HCT116 (cell line): Measurements from ENCODE around the gene ZDHHC18. TPM values are rescaled to one million over a fixed set of nuclear protein-coding genes. Genes with fewer than 3 reads are reported as not detected.
A peak's percentile ranks its signal among the peaks of the same experiment; 100 is the strongest.

ENCODE experiments used
- ATAC-seq: fragments of 200-7000 bp; cut with Tn5 transposase; 2 replicates; pipeline ENCODE4 v1.9.1; 2020; ENCODE audit warnings: mild to moderate bottlenecking, moderate library complexity
- BruUV-seq: library from RNA; stranded (reverse); fragments of 400-500 nt; replicated peaks from 2 replicates; lab custom pipeline; 2021; lab: Mats Ljungman, UMichigan
- CTCF ChIA-PET: fragments of 300-600 bp; sonication (Branson Sonifier 250); formaldehyde crosslinking; loops from one replicate; lab custom pipeline; 2021; ENCODE audit warnings: antibody characterized with exemption; lab: Charles Lee
- POLR2A ChIA-PET: fragments of 300-600, 350-600 bp; sonication (Branson Sonifier 250); formaldehyde crosslinking; loops from one replicate; lab custom pipeline; 2021; ENCODE audit warnings: antibody characterized with exemption; lab: Charles Lee
- RAD21 ChIA-PET, 2 experiments: fragments of 300-600 bp; sonication (Branson Sonifier 250); formaldehyde crosslinking; loops; one replicate each; lab custom pipeline; 2023; ENCODE audit warnings: low total read pairs in 2 of 2; ENCODE audit not compliant: uncharacterized antibody in 2 of 2, unreplicated experiment in 2 of 2, low non-redundant PET in 1 of 2; lab: Charles Lee
- DNase-seq: peaks from one replicate; pipeline ENCODE4 v3.0.0-alpha.2; 2010; ENCODE audit warnings: low read depth, low spot score
- H2AFZ ChIP-seq: fragments of 200-600 bp; shearing (Covaris generic), sonication (generic); 2 replicates; pipeline ENCODE4 v1.6.1; 2017; ENCODE audit warnings: low read depth, mixed run types, mixed read lengths, antibody characterized with exemption, low read length; ENCODE audit not compliant: poor library complexity, severe bottlenecking
- H3K27ac ChIP-seq: 2 replicates; pipeline ENCODE4 v1.5.1; 2012; ENCODE audit warnings: low read depth, low read length
- H3K27me3 ChIP-seq: fragments of 200-600 bp; sonication (generic); 2 replicates; pipeline ENCODE4 v1.6.1; 2016; ENCODE audit warnings: mixed run types, low read length, mixed read lengths; ENCODE audit not compliant: insufficient read depth
- H3K36me3 ChIP-seq, 2 experiments: fragments of 200-500 bp in 1 of 2; fragments of 200-600 bp in 1 of 2; sonication (Bioruptor generic) in 1 of 2; sonication (generic) in 1 of 2; 2 replicates each; pipeline versions ENCODE4 v1.5.1 to v1.6.1; 2014 to 2016; ENCODE audit warnings: low read length in 2 of 2, inconsistent platforms in 1 of 2, mixed read lengths in 1 of 2, mixed run types in 1 of 2; ENCODE audit not compliant: insufficient read depth in 2 of 2, control insufficient read depth in 1 of 2
- H3K4me1 ChIP-seq, 2 experiments: fragments of 200-600 bp in 1 of 2; sonication (generic) in 1 of 2; 2 replicates each; pipeline versions ENCODE4 v1.5.1 to v1.6.1; 2012 to 2017; ENCODE audit warnings: low read length in 2 of 2, inconsistent platforms in 1 of 2, mild to moderate bottlenecking in 1 of 2, mixed read lengths in 1 of 2, mixed run types in 1 of 2, moderate library complexity in 1 of 2; ENCODE audit not compliant: insufficient read depth in 2 of 2, control insufficient read depth in 1 of 2
- H3K4me2 ChIP-seq: fragments of 200-600 bp; sonication (generic); 2 replicates; pipeline ENCODE4 v1.6.1; 2017; ENCODE audit warnings: mixed run types, low read length, mixed read lengths
- H3K4me3 ChIP-seq, 2 experiments: fragments of 200-600 bp in 1 of 2; sonication (generic) in 1 of 2; replicated peaks in 1 of 2; 2 replicates each; pipeline ENCODE4 v1.5.1; 2011 to 2016; ENCODE audit warnings: low read length in 2 of 2, control low read depth in 1 of 2, low read depth in 1 of 2, mild to moderate bottlenecking in 1 of 2, mixed read lengths in 1 of 2, mixed run types in 1 of 2
- H3K79me2 ChIP-seq: fragments of 200-600 bp; sonication (generic); 2 replicates; pipeline ENCODE4 v1.6.1; 2017; ENCODE audit warnings: mild to moderate bottlenecking, mixed run types, low read length, moderate library complexity, mixed read lengths; ENCODE audit not compliant: insufficient read depth
- H3K9ac ChIP-seq: fragments of 200-600 bp; sonication (generic); 2 replicates; pipeline ENCODE4 v1.6.1; 2016; ENCODE audit warnings: low read length, mixed read lengths
- H3K9me2 ChIP-seq: fragments of 200-600 bp; sonication (generic), shearing (Covaris generic); 2 replicates; pipeline ENCODE4 v1.6.1; 2017; ENCODE audit warnings: mixed run types, mild to moderate bottlenecking, moderate library complexity; ENCODE audit not compliant: insufficient read depth
- H3K9me3 ChIP-seq, 2 experiments: fragments of 200-500 bp in 1 of 2; fragments of 200-600 bp in 1 of 2; sonication (Bioruptor generic) in 1 of 2; sonication (generic) in 1 of 2; 2 replicates each; pipeline ENCODE4 v1.6.1; 2014 to 2017; ENCODE audit warnings: low read length in 2 of 2, mixed read lengths in 2 of 2, inconsistent platforms in 1 of 2, low read depth in 1 of 2, mild to moderate bottlenecking in 1 of 2, mixed run types in 1 of 2, moderate library complexity in 1 of 2; ENCODE audit not compliant: control insufficient read depth in 1 of 2, insufficient read depth in 1 of 2
- H4K20me1 ChIP-seq: fragments of 200-600 bp; sonication (generic), shearing (Covaris generic); 2 replicates; pipeline ENCODE4 v1.6.1; 2017; ENCODE audit warnings: mixed run types, mild to moderate bottlenecking, moderate library complexity; ENCODE audit not compliant: insufficient read depth
- CBX3 ChIP-seq: IDR thresholded peaks from 2 replicates; pipeline ENCODE4 v1.6.1; 2012; ENCODE audit warnings: low read depth
- CEBPB ChIP-seq: IDR thresholded peaks from 2 replicates; pipeline ENCODE4 v1.6.1; 2012; ENCODE audit warnings: low read depth
- EGR1 ChIP-seq: IDR thresholded peaks from 2 replicates; pipeline ENCODE4 v1.6.1; 2012; ENCODE audit warnings: low read depth
- ELF1 ChIP-seq: IDR thresholded peaks from 2 replicates; pipeline ENCODE4 v1.6.1; 2012; ENCODE audit warnings: low read depth, borderline replicate concordance
- EZH2 ChIP-seq: fragments of 200-600 bp; sonication (generic); IDR thresholded peaks from 2 replicates; pipeline ENCODE4 v1.6.1; 2017; ENCODE audit warnings: antibody characterized with exemption, mixed run types
- EZH2phosphoT487 ChIP-seq: fragments of 200-600 bp; IDR thresholded peaks from 2 replicates; pipeline ENCODE4 v1.6.1; 2018; ENCODE audit warnings: antibody characterized with exemption, borderline replicate concordance
- FOSL1 ChIP-seq: IDR thresholded peaks from 2 replicates; pipeline ENCODE4 v1.6.1; 2012; ENCODE audit warnings: low read depth
- JUND ChIP-seq: IDR thresholded peaks from 2 replicates; pipeline ENCODE4 v1.6.1; 2012
- POLR2A ChIP-seq: IDR thresholded peaks from 2 replicates; pipeline ENCODE4 v1.7.0; 2011; ENCODE audit warnings: borderline replicate concordance; ENCODE audit not compliant: insufficient read depth, insufficient read length; ENCODE audit errors: extremely low read depth
- POLR2AphosphoS5 ChIP-seq: IDR thresholded peaks from 2 replicates; pipeline ENCODE4 v1.6.1; 2011; ENCODE audit warnings: mild to moderate bottlenecking, low read depth, low read length, moderate library complexity
- RAD21 ChIP-seq: IDR thresholded peaks from 2 replicates; pipeline ENCODE4 v1.6.1; 2012; ENCODE audit warnings: low read depth, mild to moderate bottlenecking
- SIN3A ChIP-seq: IDR thresholded peaks from 2 replicates; pipeline ENCODE4 v1.6.1; 2012; ENCODE audit warnings: low read depth
- SP1 ChIP-seq: IDR thresholded peaks from 2 replicates; pipeline ENCODE4 v1.6.1; 2012; ENCODE audit warnings: low read depth
- TCF7L2 ChIP-seq: IDR thresholded peaks from 2 replicates; pipeline ENCODE4 v1.7.0; 2011; ENCODE audit warnings: borderline replicate concordance, inconsistent platforms; ENCODE audit not compliant: insufficient read depth, insufficient read length; ENCODE audit errors: extremely low read depth
- YY1 ChIP-seq: IDR thresholded peaks from 2 replicates; pipeline ENCODE4 v1.6.1; 2011; ENCODE audit warnings: low read length, low read depth, moderate library complexity, mild to moderate bottlenecking; ENCODE audit not compliant: insufficient replicate concordance; ENCODE audit errors: extremely low read depth
- intact Hi-C: fragments of 100-400 bp; cut with micrococcal nuclease; formaldehyde crosslinking; loops from 2 replicates; pipeline ENCODE4 v1.10.0; 2022
- total RNA-seq: library from RNA; stranded (reverse); gene quantifications from one replicate; pipeline ENCODE4 v1.2.1, GENCODE V29; 2021; ENCODE audit not compliant: unreplicated experiment
- TF ChIP-seq, protein P1 (sequence below): IDR thresholded peaks from 2 replicates; pipeline ENCODE4 v1.6.1; 2012; ENCODE audit warnings: low read depth
- TF ChIP-seq, protein P2 (sequence below), 3 experiments: fragments of 200-600 bp in 1 of 3; sonication (generic) in 1 of 3; IDR thresholded peaks in 2 of 3; conservative IDR thresholded peaks in 1 of 3; 2 replicates each; pipeline ENCODE4 v1.5.1; 2012 to 2017; ENCODE audit warnings: low read depth in 2 of 3, low read length in 2 of 3, antibody characterized with exemption in 1 of 3, borderline replicate concordance in 1 of 3, control low read depth in 1 of 3, mild to moderate bottlenecking in 1 of 3, mixed read lengths in 1 of 3, mixed run types in 1 of 3, moderate library complexity in 1 of 3; ENCODE audit not compliant: insufficient read depth in 1 of 3
- TF ChIP-seq, protein P3 (sequence below): IDR thresholded peaks from 2 replicates; pipeline ENCODE4 v1.6.1; 2012
- TF ChIP-seq, protein P4 (sequence below): IDR thresholded peaks from 2 replicates; pipeline ENCODE4 v1.6.1; 2012
- TF ChIP-seq, protein P5 (sequence below): IDR thresholded peaks from 2 replicates; pipeline ENCODE4 v1.6.1; 2011; ENCODE audit warnings: mild to moderate bottlenecking, low read length, moderate library complexity; ENCODE audit not compliant: insufficient replicate concordance; ENCODE audit errors: extremely low read depth

ZDHHC18 gene
- total RNA-seq, 1 experiment from 2014 or later = 24.4 TPM

DNA sequence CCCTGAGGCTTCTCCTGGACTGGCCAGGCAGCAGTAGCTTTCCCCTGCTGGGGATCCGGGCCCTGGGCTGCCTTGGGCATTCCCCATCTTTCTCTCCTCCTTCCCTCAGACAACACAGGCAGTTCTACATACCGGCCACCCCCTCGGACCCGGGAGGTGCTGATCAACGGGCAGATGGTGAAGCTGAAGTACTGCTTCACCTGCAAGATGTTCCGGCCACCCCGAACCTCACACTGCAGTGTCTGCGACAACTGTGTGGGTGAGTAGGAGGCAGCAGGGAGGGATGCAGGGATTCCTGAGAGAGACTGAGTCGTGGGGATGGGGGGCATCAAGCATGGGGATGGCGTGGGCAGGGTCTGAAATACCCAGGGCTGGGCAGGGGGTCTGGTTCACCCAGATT lies 22.0 kb downstream of the ZDHHC18 start:
- peaks cover 9 to 29% of the 10 kb centered on the region in 2 experiments; a peak in 3 of 4 replicates for H3K36me3 ChIP-seq
- H3K27me3 ChIP-seq = no peaks in the 10 kb centered on the region
- no peak for ATAC-seq
- no peaks in the 10 kb centered on the region for H3K9me2 ChIP-seq
- H3K9ac ChIP-seq = peak overlapping the region; percentile 59
- H3K79me2 ChIP-seq = peaks cover 4% of the 10 kb centered on the region; the same call in 1 of the 2 replicates
- no peaks in the 10 kb centered on the region for H4K20me1 ChIP-seq
- intact Hi-C loops = no loop called here
- no peak overlapping the region for H2AFZ ChIP-seq
- H3K9me3 ChIP-seq = no peaks in the 10 kb centered on the region
- no peak for DNase-seq
- no TSS peak for BruUV-seq
- H3K27ac ChIP-seq = peak overlapping the region; percentile 72
- TF ChIP-seq RAD21 = no peak
- TF ChIP-seq CEBPB = no peak
- no peak for TF ChIP-seq ELF1
- no peak for TF ChIP-seq EGR1
- TF ChIP-seq, protein P1, sequence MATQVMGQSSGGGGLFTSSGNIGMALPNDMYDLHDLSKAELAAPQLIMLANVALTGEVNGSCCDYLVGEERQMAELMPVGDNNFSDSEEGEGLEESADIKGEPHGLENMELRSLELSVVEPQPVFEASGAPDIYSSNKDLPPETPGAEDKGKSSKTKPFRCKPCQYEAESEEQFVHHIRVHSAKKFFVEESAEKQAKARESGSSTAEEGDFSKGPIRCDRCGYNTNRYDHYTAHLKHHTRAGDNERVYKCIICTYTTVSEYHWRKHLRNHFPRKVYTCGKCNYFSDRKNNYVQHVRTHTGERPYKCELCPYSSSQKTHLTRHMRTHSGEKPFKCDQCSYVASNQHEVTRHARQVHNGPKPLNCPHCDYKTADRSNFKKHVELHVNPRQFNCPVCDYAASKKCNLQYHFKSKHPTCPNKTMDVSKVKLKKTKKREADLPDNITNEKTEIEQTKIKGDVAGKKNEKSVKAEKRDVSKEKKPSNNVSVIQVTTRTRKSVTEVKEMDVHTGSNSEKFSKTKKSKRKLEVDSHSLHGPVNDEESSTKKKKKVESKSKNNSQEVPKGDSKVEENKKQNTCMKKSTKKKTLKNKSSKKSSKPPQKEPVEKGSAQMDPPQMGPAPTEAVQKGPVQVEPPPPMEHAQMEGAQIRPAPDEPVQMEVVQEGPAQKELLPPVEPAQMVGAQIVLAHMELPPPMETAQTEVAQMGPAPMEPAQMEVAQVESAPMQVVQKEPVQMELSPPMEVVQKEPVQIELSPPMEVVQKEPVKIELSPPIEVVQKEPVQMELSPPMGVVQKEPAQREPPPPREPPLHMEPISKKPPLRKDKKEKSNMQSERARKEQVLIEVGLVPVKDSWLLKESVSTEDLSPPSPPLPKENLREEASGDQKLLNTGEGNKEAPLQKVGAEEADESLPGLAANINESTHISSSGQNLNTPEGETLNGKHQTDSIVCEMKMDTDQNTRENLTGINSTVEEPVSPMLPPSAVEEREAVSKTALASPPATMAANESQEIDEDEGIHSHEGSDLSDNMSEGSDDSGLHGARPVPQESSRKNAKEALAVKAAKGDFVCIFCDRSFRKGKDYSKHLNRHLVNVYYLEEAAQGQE = no peak
- no peak for TF ChIP-seq POLR2AphosphoS5
- no peak for TF ChIP-seq FOSL1
- TF ChIP-seq SIN3A = no peak
- TF ChIP-seq, protein P2, sequence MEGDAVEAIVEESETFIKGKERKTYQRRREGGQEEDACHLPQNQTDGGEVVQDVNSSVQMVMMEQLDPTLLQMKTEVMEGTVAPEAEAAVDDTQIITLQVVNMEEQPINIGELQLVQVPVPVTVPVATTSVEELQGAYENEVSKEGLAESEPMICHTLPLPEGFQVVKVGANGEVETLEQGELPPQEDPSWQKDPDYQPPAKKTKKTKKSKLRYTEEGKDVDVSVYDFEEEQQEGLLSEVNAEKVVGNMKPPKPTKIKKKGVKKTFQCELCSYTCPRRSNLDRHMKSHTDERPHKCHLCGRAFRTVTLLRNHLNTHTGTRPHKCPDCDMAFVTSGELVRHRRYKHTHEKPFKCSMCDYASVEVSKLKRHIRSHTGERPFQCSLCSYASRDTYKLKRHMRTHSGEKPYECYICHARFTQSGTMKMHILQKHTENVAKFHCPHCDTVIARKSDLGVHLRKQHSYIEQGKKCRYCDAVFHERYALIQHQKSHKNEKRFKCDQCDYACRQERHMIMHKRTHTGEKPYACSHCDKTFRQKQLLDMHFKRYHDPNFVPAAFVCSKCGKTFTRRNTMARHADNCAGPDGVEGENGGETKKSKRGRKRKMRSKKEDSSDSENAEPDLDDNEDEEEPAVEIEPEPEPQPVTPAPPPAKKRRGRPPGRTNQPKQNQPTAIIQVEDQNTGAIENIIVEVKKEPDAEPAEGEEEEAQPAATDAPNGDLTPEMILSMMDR (IDR thresholded peaks at IDR 0.05 in 2 of 3, conservative IDR thresholded peaks at IDR 0.05 in 1 of 3; ENCODE audit: borderline replicate concordance in 1 of 3, insufficient read depth in 1 of 3, low read depth in 2 of 3, low read length in 2 of 3) = no peak
- TF ChIP-seq SP1 = no peak
- no peak for TF ChIP-seq CBX3
- TF ChIP-seq YY1 = no peak
- TF ChIP-seq TCF7L2 = no peak
- no peak for TF ChIP-seq JUND
- no peak for TF ChIP-seq POLR2A
- no peak for TF ChIP-seq EZH2
- TF ChIP-seq, protein P3, sequence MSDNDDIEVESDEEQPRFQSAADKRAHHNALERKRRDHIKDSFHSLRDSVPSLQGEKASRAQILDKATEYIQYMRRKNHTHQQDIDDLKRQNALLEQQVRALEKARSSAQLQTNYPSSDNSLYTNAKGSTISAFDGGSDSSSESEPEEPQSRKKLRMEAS = no peak
- TF ChIP-seq, protein P4, sequence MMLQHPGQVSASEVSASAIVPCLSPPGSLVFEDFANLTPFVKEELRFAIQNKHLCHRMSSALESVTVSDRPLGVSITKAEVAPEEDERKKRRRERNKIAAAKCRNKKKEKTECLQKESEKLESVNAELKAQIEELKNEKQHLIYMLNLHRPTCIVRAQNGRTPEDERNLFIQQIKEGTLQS = no peak
- no peak for TF ChIP-seq EZH2phosphoT487
- TF ChIP-seq, protein P5, sequence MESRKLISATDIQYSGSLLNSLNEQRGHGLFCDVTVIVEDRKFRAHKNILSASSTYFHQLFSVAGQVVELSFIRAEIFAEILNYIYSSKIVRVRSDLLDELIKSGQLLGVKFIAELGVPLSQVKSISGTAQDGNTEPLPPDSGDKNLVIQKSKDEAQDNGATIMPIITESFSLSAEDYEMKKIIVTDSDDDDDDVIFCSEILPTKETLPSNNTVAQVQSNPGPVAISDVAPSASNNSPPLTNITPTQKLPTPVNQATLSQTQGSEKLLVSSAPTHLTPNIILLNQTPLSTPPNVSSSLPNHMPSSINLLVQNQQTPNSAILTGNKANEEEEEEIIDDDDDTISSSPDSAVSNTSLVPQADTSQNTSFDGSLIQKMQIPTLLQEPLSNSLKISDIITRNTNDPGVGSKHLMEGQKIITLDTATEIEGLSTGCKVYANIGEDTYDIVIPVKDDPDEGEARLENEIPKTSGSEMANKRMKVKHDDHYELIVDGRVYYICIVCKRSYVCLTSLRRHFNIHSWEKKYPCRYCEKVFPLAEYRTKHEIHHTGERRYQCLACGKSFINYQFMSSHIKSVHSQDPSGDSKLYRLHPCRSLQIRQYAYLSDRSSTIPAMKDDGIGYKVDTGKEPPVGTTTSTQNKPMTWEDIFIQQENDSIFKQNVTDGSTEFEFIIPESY = no peak
- H3K4me3 ChIP-seq = no peak overlapping the region
- peak overlapping the region; percentile 65 for H3K4me2 ChIP-seq
- ChIA-PET POLR2A (interaction anchor here (1.6 to 3.0 kb wide), 2 partner anchors 16 to 17 kb away, joined by 3 to 29 read pairs; partner anchors contain the start of gene SFN), RAD21 (interaction anchor here in 1 of 2 experiments (1.3 kb wide), 1 partner anchor 30 kb away, joined by 3 read pairs; no protein-coding TSS in a partner anchor), CTCF (interaction anchor here (0.9 to 2.7 kb wide), 7 partner anchors 10 to 48 kb away, joined by 3 to 14 read pairs (median 5); no protein-coding TSS in a partner anchor)
- H3K4me1 ChIP-seq = peaks cover 28 to 49% of the 10 kb centered on the region in 2 experiments
